DND-41 (cell line): ENCODE measurements around the gene MYO1E.

ENCODE experiments used
- EZH2 ChIP-seq: IDR thresholded peaks from 3 replicates; pipeline ENCODE4 v1.6.1; 2012; ENCODE audit warnings: borderline replicate concordance, low read depth, mild to moderate bottlenecking, moderate library complexity, low read length, inconsistent platforms; ENCODE audit not compliant: severe bottlenecking
- TF ChIP-seq, protein P1 (sequence below): IDR thresholded peaks from 2 replicates; pipeline ENCODE4 v1.5.1; 2012; ENCODE audit warnings: borderline replicate concordance, low read length, moderate library complexity, mild to moderate bottlenecking; ENCODE audit not compliant: poor library complexity, severe bottlenecking; ENCODE audit errors: extremely low read depth

DNA sequence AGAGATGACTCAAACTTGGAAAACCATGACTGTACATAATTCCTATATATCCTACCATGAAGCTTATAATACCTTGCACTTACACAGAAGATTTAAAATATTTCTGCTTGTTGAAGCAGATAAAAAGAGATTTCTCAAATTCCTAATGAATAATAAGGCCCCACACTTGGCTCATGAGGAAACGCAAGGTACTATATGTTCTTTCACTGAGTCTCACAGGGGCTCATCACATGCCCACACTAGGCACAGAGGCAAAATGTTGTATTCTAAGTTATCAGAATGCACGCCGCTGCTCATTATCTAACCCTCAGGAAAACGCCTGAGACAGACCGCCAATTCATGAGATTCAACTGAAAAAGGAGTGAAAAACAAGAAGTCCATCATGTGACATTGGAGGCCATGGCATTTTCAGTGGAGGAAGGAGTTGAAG is 5.6 kb downstream of the MYO1E start:
- TF ChIP-seq EZH2, result no peak
- TF ChIP-seq, protein P1, sequence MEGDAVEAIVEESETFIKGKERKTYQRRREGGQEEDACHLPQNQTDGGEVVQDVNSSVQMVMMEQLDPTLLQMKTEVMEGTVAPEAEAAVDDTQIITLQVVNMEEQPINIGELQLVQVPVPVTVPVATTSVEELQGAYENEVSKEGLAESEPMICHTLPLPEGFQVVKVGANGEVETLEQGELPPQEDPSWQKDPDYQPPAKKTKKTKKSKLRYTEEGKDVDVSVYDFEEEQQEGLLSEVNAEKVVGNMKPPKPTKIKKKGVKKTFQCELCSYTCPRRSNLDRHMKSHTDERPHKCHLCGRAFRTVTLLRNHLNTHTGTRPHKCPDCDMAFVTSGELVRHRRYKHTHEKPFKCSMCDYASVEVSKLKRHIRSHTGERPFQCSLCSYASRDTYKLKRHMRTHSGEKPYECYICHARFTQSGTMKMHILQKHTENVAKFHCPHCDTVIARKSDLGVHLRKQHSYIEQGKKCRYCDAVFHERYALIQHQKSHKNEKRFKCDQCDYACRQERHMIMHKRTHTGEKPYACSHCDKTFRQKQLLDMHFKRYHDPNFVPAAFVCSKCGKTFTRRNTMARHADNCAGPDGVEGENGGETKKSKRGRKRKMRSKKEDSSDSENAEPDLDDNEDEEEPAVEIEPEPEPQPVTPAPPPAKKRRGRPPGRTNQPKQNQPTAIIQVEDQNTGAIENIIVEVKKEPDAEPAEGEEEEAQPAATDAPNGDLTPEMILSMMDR, result no peak
